NOMO-1 treated with DMSO at 0.1 percent for 48 hours (cell line): Measurements from ENCODE around the gene MID1.

Experiments used
- DNase-seq: peaks from one replicate; lab custom pipeline; 2025; ENCODE audit not compliant: unreplicated experiment; lab: John Stamatoyannopoulos, UW

The MID1 gene

DNA sequence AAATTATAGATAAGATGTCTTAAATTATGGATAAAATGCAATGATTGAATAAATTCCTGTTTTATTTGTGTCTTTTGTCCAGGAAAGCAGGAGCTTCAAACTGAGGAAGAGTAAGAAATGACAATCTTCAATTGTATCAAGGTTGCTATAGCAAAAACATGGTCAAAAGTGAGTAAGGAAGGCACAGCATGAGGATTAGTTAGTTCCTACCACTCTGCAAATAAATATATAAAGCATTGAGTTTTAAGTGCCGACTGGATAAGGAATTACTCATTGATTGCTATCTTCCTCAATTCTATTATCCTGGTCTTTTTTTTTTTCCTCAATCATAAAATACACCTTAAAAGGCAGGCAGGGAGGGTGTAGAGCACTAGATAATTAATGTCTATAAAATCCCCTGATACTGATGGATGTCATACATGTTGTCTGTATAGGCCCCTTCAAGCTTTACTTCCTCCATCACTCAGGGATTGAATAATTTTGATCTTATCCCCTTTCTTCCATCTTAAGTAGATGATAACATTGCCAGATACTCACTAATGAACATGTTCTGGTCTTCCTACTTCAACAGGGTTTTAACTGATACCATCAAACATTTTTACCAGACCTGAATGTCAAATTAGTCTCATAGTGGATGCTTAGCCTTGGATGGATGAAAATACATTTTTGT lies 86.6 kb downstream of the MID1 start:
- DNase-seq = no peak

DNA sequence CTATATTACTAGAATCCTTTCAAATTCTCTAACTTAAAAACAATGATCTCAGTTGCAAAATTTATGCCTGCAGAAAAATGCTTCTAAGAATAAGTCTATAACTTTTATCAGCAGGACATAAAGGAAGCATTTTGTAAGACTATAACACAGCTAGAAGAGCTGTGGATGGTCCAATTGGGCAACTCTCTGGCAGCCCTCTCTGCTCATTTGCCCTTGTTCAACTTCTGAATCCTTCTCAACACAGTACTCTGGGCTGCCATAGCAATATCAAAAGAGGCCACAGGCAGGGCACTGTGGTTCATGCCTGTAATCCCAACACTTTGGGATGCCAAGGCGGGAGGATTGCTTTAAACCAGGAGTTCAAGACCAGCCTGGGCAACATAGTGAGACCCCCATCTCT lies 88.5 kb downstream of the MID1 start:
- DNase-seq = no peak

GRCh38 chrX:10529344-10529743 lies 91.0 kb downstream of the MID1 start:
- DNase-seq = no peak

DNA sequence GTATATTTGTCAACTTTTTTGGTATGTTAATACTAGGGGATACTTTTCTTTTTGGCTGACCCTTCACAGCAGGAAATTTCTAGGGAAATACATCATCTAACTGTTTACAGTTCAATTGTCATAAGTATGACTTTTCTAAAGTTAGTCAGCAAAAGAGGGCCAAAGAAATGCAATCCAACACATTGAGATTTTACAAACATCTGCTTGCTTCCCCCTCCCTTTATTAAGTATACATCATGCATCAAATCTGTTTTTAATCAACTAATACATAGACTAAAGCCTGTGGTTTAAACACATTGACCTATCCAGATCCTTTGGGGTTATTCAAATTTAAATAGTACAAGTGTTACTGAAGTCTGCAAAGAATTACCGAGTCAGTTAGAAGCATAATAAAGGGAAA lies 93.9 kb downstream of the MID1 start:
- DNase-seq = no peak

- DNase-seq = no peak
Measured at GRCh38 chrX:10525381-10526120, 94.8 kb downstream of the MID1 start.

GRCh38 chrX:10524578-10524977 lies 95.8 kb downstream of the MID1 start:
- no peak for DNase-seq

- DNase-seq = no peak
Measured at GRCh38 chrX:10519761-10520160, 100.6 kb downstream of the MID1 start.

DNA sequence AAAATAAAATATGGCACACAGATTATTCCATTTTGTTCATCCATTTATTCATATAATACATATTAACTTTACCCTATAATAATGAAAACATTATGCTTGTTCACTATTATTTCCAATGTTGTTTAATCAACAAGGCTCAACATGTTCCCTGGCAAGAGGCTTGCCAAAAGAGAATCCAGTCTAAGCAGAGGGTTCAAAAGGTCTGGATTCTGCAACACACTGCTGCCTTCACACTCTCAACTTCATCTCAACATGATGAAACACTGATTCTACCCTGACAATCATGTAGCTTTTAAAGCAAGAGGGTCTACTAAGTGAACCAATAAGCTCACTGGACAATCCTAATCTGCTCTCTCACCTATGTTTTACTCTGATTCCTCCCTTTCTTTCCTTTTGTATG lies 101.1 kb downstream of the MID1 start:
- DNase-seq = no peak

- no peak for DNase-seq
Measured at GRCh38 chrX:10518073-10518472, 102.3 kb downstream of the MID1 start.

GRCh38 chrX:10516781-10517322 lies 103.5 kb downstream of the MID1 start:
- no peak for DNase-seq

DNA sequence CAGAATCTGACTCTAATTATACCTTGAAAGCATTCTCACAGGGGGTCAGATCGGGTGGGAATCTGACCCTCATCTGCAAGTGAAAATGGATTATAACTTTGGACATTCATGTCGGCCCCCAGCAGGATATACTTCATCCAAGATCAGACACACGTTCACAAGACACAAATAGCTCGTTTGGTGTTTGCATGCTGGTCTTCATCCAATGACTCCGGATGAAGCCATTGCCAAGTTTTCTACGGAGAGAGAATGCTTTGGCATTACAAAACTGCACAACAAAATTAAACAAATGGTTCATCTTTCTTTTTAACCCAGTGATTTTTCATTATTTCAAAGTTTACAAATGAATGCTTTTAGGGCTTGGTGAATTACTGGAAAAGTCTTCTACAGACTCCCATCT lies 105.5 kb downstream of the MID1 start:
- DNase-seq = no peak

GRCh38 chrX:10513974-10514373 lies 106.4 kb downstream of the MID1 start:
- no peak for DNase-seq

- no peak for DNase-seq
Measured at GRCh38 chrX:10512741-10513140, 107.6 kb downstream of the MID1 start.

DNA sequence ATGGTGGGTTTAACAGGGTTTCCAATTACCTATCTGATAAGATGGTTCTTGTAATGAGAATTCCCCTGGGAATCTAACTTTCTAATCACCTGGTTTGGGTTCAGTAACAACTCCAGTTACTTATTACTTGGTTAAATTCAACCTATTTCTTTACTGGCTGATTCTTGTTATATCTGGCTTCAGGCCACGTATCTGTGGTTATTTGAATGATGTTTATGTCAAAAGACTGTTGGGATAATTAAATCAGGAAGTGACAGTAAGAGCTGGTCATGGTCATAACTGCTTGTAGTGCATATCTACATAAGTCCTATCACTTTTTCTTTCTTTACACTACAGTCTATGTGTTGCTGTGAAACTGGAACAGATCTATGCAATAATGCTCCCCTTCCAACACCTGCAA lies 108.1 kb downstream of the MID1 start:
- peak; percentile 84 for DNase-seq

GRCh38 chrX:10509397-10509796 lies 111.0 kb downstream of the MID1 start:
- no peak for DNase-seq

- no peak for DNase-seq
Measured at GRCh38 chrX:10508891-10509290, 111.5 kb downstream of the MID1 start.

GRCh38 chrX:10507876-10508275 lies 112.5 kb downstream of the MID1 start:
- DNase-seq = no peak

GRCh38 chrX:10507181-10507580 lies 113.2 kb downstream of the MID1 start:
- no peak for DNase-seq

- DNase-seq = peak; percentile 80
Measured at GRCh38 chrX:10506781-10507180, 113.6 kb downstream of the MID1 start.

DNA sequence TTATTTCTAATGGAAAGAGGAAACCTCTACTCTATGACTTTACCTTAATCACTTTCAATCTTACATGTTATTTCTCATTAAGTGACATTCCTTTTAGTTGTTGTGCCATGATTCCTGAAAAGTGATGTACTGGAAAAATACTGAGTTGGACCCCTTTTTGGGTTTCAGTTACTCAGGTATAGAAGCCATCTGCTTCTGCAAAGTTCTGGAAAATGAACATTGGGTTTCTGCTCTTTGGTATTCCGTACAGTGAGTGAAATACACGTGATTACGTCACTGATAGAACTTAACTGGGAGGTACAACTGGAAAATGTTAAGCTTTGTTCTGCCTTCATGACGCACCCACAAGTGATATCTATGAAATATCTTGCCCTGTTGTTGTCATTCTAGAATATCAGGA lies 114.7 kb downstream of the MID1 start:
- no peak for DNase-seq

- DNase-seq = no peak
Measured at GRCh38 chrX:10502961-10503360, 117.4 kb downstream of the MID1 start.

DNA sequence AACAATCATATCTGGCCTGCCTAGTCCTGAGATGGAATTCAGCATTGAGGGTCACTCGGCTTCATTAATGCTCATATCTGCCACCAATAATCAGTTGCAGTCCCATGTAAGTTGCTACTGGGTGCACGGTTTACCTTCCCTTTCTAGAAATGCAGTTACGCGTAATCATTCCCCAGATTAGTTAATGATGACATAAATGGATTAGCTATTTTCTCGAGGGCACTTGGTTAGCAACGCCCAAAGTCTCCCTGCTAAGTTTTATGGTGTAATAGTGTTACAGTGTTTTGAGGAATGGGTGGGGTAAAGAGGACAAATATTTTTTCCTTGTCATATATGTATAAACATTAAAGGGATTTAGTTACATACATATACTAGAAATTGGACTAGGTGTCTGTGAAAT lies 118.8 kb downstream of the MID1 start:
- DNase-seq = no peak
